Spleen (tissue), 7 donors: ENCODE measurements around the gene PDPR.
"Not testable (repeated sequence)": the region's sequence is repeated elsewhere in the genome, so short reads cannot be mapped to it uniquely, and the experiment has no call there.

Source experiments
- POLR2A ChIP-seq, 3 donors: fragments of 450-650 bp; IDR thresholded peaks; one replicate each; pipeline ENCODE4 v1.5.1; 2017; ENCODE audit warnings: antibody characterized with exemption in 3 of 3, mild to moderate bottlenecking in 1 of 3
- POLR2AphosphoS5 ChIP-seq, 3 donors: sonication (generic); formaldehyde crosslinking; IDR thresholded peaks; one replicate each; pipeline ENCODE4 v1.5.1; 2017; ENCODE audit warnings: antibody characterized with exemption in 3 of 3
- TF ChIP-seq, protein P1 (sequence below), 11 experiments: fragments of 200-600 bp in 7 of 11; fragments of 450-650 bp in 4 of 11; sonication (generic) in 4 of 11; IDR thresholded peaks in 8 of 11; conservative IDR thresholded peaks in 3 of 11; 1 replicate in 7 of 11; 2 replicates in 4 of 11; pipeline versions ENCODE4 v1.4.0 to v1.8.0; 2016 to 2021; ENCODE audit warnings: antibody characterized with exemption in 11 of 11, inconsistent platforms in 4 of 11, mild to moderate bottlenecking in 1 of 11
- donor health status: DM: no; HTN: no; CAD: no; lungs with moderate emphysema.
- donor health status: DM: no; HTN: no; CAD: no.
- donor health status: DM: no; HTN: no; CAD: no.

DNA sequence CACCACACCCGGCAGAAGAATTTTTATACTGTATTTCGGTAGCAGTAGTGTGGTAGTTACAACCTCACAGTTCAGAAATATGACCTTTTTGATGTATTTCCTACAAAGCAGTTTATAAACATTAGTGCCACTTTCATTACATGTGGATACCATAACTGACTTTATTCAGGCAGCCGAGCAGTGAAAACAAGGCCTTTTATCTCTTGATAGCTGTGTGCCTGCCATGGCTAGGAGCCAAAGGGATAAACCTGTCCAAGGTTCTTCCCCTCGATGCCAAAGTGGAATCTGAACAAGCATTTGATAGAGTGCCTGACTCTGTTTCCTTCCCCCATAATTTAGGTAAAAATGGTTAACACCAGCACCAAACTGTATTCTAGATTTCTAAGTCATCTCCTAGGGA, 23.0 kb upstream of the PDPR start:
- not testable (repeated sequence) for TF ChIP-seq POLR2A, POLR2AphosphoS5 (IDR thresholded peaks at IDR 0.05)
- TF ChIP-seq, protein P1, sequence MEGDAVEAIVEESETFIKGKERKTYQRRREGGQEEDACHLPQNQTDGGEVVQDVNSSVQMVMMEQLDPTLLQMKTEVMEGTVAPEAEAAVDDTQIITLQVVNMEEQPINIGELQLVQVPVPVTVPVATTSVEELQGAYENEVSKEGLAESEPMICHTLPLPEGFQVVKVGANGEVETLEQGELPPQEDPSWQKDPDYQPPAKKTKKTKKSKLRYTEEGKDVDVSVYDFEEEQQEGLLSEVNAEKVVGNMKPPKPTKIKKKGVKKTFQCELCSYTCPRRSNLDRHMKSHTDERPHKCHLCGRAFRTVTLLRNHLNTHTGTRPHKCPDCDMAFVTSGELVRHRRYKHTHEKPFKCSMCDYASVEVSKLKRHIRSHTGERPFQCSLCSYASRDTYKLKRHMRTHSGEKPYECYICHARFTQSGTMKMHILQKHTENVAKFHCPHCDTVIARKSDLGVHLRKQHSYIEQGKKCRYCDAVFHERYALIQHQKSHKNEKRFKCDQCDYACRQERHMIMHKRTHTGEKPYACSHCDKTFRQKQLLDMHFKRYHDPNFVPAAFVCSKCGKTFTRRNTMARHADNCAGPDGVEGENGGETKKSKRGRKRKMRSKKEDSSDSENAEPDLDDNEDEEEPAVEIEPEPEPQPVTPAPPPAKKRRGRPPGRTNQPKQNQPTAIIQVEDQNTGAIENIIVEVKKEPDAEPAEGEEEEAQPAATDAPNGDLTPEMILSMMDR (IDR thresholded peaks at IDR 0.05 in 8 of 11, conservative IDR thresholded peaks at IDR 0.05 in 3 of 11): not testable (repeated sequence)
